ENCODE data around the gene CEACAM1.

Gene CEACAM1

DNA sequence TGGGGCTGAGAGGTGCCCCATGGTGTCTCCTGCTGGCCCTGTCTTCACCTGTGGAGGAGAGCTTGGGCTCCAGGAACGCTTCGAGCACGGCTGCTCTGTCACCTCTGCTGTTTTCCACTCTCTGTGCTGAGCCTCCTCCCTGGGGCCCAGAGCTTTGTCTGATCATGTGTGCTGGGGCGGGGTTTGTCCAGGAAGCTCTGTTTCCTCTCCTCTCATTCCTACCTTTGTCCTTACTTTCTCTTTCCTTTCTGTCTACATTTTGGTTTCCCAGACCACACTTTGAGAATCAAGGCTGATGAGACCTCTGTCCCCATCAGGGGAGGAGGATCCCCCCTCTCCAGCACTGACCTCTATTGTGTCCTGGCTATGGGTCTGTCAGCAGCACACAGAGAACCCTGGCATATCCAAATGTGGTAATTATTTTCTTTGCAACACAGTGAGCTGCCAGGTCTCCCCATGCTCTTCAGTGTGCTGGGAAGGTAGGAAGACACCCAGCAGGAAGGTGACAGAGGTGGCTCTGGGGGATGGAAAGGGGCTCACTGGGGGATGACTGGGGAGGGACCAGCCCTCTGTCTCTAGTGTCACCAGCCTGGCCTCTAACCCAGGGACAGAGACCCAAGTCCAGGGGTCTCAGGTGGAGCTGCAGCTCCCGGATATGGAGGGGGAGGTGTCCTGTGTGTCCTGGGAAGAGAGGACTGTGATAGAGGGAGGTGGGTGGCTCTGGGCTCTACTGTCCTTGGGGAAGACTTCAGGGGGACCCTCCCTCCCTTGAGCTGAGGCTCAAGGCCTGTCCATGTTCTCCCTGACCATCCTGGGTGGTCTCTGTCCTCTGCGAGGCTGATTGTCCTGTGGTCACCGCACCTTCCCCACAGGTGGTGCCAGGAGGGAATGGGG is at the start of gene CEACAM1:
CEACAM1 (minus strand) TSS at position 128 of the 894 bp plus-strand sequence; CDS start at position 21, 107 bp downstream.
- Histone ChIP-seq H3K4me1 (ENCODE audit: control insufficient read depth, insufficient read depth, low read length) (peaks cover 9% of the 10 kb centered on the region), H3K9ac (ENCODE audit: low read depth, low read length) (no peak within 1 kb of the TSS), H3K27ac (ENCODE audit: low read depth, low read length) (no peak within 1 kb of the TSS)

DNA sequence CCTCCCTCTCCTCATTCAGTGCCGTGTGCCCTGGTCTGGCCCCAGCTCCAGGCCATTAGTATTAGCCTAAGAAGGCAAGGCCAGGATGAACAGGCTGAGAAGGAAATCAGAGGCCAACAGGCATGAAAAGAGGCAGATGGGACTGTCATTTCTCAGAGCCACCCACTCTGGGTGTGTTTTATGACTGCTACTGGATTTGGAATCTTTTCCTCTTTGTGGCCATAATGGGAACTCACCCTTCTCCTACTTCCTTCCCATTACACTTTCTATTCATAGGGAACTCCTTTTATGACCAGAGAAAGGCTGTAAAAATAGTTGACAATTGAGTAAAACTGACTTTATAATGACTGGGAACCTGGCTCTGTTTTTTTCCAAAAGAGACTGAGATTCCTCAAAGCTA is 48.7 kb upstream of the CEACAM1 start:
- Histone ChIP-seq H3K36me3 (ENCODE audit: control insufficient read depth, insufficient read depth, low read length) (no peaks in the 10 kb centered on the region), H3K9ac (ENCODE audit: low read depth, low read length) (no peak overlapping the region), H3K27me3 (ENCODE audit: control insufficient read depth, insufficient read depth, low read length) (no peaks in the 10 kb centered on the region)

More for the DNA sequence above, at the start of gene CEACAM1:
- Histone ChIP-seq H3K27me3 (ENCODE audit: control insufficient read depth, insufficient read depth, low read length) (no peaks in the 10 kb centered on the region), H3K4me3 (ENCODE audit: low read depth, low read length) (no peak within 1 kb of the TSS), H3K9me3 (ENCODE audit: control insufficient read depth, insufficient read depth, low read length) (no peaks in the 10 kb centered on the region), H3K36me3 (ENCODE audit: control insufficient read depth, insufficient read depth, low read length) (no peaks in the 10 kb centered on the region)

GRCh38 chr19:42576241-42576640 is 48.0 kb upstream of the CEACAM1 start:
- H3K4me1 ChIP-seq (ENCODE audit: control insufficient read depth, insufficient read depth, low read length): peaks cover 4% of the 10 kb centered on the region; the same call in 1 of the 2 replicates
- H3K9ac ChIP-seq (ENCODE audit: low read depth, low read length): no peak overlapping the region
- H3K27ac ChIP-seq (ENCODE audit: low read depth, low read length): no peak overlapping the region
- no peak overlapping the region for H3K4me3 ChIP-seq (ENCODE audit: low read depth, low read length)
- H3K36me3 ChIP-seq (ENCODE audit: control insufficient read depth, insufficient read depth, low read length): no peaks in the 10 kb centered on the region
- no peaks in the 10 kb centered on the region for H3K27me3 ChIP-seq (ENCODE audit: control insufficient read depth, insufficient read depth, low read length)
- no peaks in the 10 kb centered on the region for H3K9me3 ChIP-seq (ENCODE audit: control insufficient read depth, insufficient read depth, low read length)

More for the DNA sequence above, 48.7 kb upstream of the CEACAM1 start:
- Histone ChIP-seq H3K27ac (ENCODE audit: low read depth, low read length) (no peak overlapping the region), H3K4me1 (ENCODE audit: control insufficient read depth, insufficient read depth, low read length) (peaks cover 4% of the 10 kb centered on the region; the same call in 1 of the 2 replicates), H3K4me3 (ENCODE audit: low read depth, low read length) (no peak overlapping the region), H3K9me3 (ENCODE audit: control insufficient read depth, insufficient read depth, low read length) (no peaks in the 10 kb centered on the region)

GRCh38 chr19:42573642-42574041 is 45.4 kb upstream of the CEACAM1 start:
- no peaks in the 10 kb centered on the region for H3K9me3 ChIP-seq (ENCODE audit: control insufficient read depth, insufficient read depth, low read length)
- no peak overlapping the region for H3K9ac ChIP-seq (ENCODE audit: low read depth, low read length)
- no peaks in the 10 kb centered on the region for H3K36me3 ChIP-seq (ENCODE audit: control insufficient read depth, insufficient read depth, low read length)
- H3K27ac ChIP-seq (ENCODE audit: low read depth, low read length): no peak overlapping the region
- no peak overlapping the region for H3K4me3 ChIP-seq (ENCODE audit: low read depth, low read length)
- no peaks in the 10 kb centered on the region for H3K27me3 ChIP-seq (ENCODE audit: control insufficient read depth, insufficient read depth, low read length)
- H3K4me1 ChIP-seq (ENCODE audit: control insufficient read depth, insufficient read depth, low read length): peaks cover 4% of the 10 kb centered on the region; the same call in 1 of the 2 replicates

GRCh38 chr19:42571116-42571515 is 42.8 kb upstream of the CEACAM1 start:
- H3K4me1 ChIP-seq (ENCODE audit: control insufficient read depth, insufficient read depth, low read length): peaks cover 4% of the 10 kb centered on the region; the same call in 1 of the 2 replicates
- no peaks in the 10 kb centered on the region for H3K36me3 ChIP-seq (ENCODE audit: control insufficient read depth, insufficient read depth, low read length)

DNA sequence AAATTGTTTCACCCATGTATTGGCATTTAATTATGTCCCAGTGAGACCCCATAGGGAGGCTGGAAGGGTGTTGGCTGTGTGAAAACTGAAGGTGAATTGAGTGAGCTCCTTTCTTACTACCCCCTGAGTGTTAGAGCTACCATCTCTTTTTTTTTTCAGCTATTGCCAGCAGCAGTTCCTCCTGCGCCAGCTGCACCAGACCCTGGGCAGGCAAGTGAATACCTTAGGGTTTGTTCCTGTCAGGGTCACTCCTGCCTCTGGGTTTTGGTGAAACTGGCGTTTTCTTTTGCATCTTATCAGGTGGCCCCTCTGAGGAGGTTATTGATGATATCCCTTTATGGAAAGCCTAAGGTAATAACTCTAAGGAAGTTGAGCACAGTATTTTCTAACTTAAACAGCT is 40.9 kb upstream of the CEACAM1 start:
- Histone ChIP-seq H3K4me1 (ENCODE audit: control insufficient read depth, insufficient read depth, low read length) (peaks cover 4% of the 10 kb centered on the region; the same call in 1 of the 2 replicates), H3K27ac (ENCODE audit: low read depth, low read length) (no peak overlapping the region), H3K36me3 (ENCODE audit: control insufficient read depth, insufficient read depth, low read length) (no peaks in the 10 kb centered on the region), H3K9me3 (ENCODE audit: control insufficient read depth, insufficient read depth, low read length) (no peaks in the 10 kb centered on the region), H3K9ac (ENCODE audit: low read depth, low read length) (no peak overlapping the region), H3K4me3 (ENCODE audit: low read depth, low read length) (no peak overlapping the region), H3K27me3 (ENCODE audit: control insufficient read depth, insufficient read depth, low read length) (no peaks in the 10 kb centered on the region)

More at GRCh38 chr19:42571116-42571515, 42.8 kb upstream of the CEACAM1 start:
- Histone ChIP-seq H3K9me3 (ENCODE audit: control insufficient read depth, insufficient read depth, low read length) (no peaks in the 10 kb centered on the region), H3K9ac (ENCODE audit: low read depth, low read length) (no peak overlapping the region), H3K27ac (ENCODE audit: low read depth, low read length) (no peak overlapping the region), H3K4me3 (ENCODE audit: low read depth, low read length) (no peak overlapping the region), H3K27me3 (ENCODE audit: control insufficient read depth, insufficient read depth, low read length) (no peaks in the 10 kb centered on the region)

DNA sequence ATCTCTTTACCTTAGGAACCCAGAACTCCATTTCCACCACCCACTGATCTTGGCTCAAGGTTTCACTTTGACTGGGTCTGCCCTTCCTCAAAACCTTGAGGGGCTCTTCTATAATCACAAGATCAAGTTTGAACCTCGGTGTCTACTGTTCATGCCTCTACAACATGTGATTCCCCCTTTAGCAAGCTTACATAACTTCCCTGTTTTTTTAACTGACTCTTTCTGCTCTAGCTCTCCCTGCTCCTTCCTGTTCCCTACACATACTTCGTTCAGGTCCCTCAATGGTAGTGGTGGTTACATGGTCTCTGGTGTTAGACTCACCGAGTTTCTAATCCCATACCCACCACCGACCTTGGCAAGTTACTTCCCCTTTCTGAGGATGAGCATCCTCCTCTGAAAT is 39.7 kb upstream of the CEACAM1 start:
- Histone ChIP-seq H3K9me3 (ENCODE audit: control insufficient read depth, insufficient read depth, low read length) (no peaks in the 10 kb centered on the region), H3K4me3 (ENCODE audit: low read depth, low read length) (no peak overlapping the region), H3K27ac (ENCODE audit: low read depth, low read length) (no peak overlapping the region), H3K36me3 (ENCODE audit: control insufficient read depth, insufficient read depth, low read length) (no peaks in the 10 kb centered on the region), H3K9ac (ENCODE audit: low read depth, low read length) (no peak overlapping the region), H3K4me1 (ENCODE audit: control insufficient read depth, insufficient read depth, low read length) (no peaks in the 10 kb centered on the region), H3K27me3 (ENCODE audit: control insufficient read depth, insufficient read depth, low read length) (no peaks in the 10 kb centered on the region)

DNA sequence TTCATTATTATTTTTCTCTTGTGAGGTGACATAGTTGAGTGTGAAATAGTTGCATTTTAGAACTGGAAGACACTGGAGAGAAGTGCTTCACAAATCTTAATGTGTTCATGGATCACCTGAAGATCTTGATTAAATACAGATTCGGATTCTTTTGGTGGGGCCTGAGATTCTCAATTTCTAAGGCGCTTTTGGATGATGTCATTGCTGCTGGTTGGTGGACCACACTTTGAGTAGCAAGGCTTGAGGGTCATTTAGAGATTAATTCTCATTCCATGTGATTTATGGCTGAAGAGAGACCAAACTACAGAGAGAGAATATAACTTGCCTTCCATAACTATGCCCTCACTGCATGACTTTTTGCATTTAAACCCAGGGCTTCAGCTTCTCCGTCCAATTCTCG is 39.3 kb upstream of the CEACAM1 start:
- H3K27me3 ChIP-seq (ENCODE audit: control insufficient read depth, insufficient read depth, low read length): no peaks in the 10 kb centered on the region
- H3K9me3 ChIP-seq (ENCODE audit: control insufficient read depth, insufficient read depth, low read length): no peaks in the 10 kb centered on the region
- H3K36me3 ChIP-seq (ENCODE audit: control insufficient read depth, insufficient read depth, low read length): no peaks in the 10 kb centered on the region
- H3K4me1 ChIP-seq (ENCODE audit: control insufficient read depth, insufficient read depth, low read length): no peaks in the 10 kb centered on the region
- H3K9ac ChIP-seq (ENCODE audit: low read depth, low read length): no peak overlapping the region
- H3K27ac ChIP-seq (ENCODE audit: low read depth, low read length): no peak overlapping the region
- no peak overlapping the region for H3K4me3 ChIP-seq (ENCODE audit: low read depth, low read length)

DNA sequence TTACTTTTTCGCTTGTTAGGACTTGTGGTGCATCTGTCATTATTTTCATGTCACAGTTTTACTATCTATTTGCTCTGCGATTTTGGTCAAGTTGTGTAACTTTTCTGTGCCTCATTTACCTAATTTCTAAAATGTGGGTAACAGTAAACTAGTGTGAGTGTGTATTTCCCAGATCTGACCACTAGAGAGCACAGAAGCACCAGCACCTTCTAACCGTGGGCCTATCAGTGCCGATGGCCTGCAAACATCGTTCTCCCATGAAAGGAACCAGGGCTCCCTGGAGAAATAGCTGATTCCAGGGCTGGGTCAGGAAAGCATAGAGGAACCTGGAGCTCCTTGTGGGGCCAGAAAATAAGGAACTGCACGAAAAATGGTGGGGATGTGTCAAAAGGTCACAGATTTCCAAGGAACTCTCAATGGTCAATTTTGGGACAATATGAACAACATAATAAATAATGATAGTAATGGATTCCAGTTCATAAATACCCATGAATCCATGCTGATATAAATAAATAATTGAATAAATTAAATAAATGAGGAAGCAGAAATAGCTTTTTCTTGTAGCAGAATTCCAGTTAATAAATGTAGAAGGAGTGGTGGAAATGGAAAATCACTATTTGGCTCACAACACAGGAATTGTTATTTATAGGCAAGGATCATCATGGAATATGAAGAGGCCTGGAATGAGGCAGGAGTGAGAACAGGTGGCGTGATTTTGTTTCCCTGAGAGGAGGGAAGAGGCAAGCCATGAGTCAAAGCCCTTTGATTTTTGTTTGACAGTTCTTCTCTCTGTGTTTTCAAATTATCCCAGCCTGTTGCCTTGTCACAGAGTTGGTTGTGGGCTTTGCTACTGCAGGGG is 35.3 kb upstream of the CEACAM1 start:
- Histone ChIP-seq H3K9ac (ENCODE audit: low read depth, low read length) (no peak overlapping the region), H3K4me3 (ENCODE audit: low read depth, low read length) (no peak overlapping the region), H3K27me3 (ENCODE audit: control insufficient read depth, insufficient read depth, low read length) (no peaks in the 10 kb centered on the region), H3K36me3 (ENCODE audit: control insufficient read depth, insufficient read depth, low read length) (no peaks in the 10 kb centered on the region), H3K27ac (ENCODE audit: low read depth, low read length) (no peak overlapping the region), H3K9me3 (ENCODE audit: control insufficient read depth, insufficient read depth, low read length) (no peaks in the 10 kb centered on the region), H3K4me1 (ENCODE audit: control insufficient read depth, insufficient read depth, low read length) (peaks cover 12% of the 10 kb centered on the region)

- Histone ChIP-seq H3K27ac (ENCODE audit: low read depth, low read length) (no peak overlapping the region), H3K9me3 (ENCODE audit: control insufficient read depth, insufficient read depth, low read length) (no peaks in the 10 kb centered on the region), H3K36me3 (ENCODE audit: control insufficient read depth, insufficient read depth, low read length) (no peaks in the 10 kb centered on the region), H3K4me1 (ENCODE audit: control insufficient read depth, insufficient read depth, low read length) (peaks cover 17% of the 10 kb centered on the region), H3K9ac (ENCODE audit: low read depth, low read length) (no peak overlapping the region), H3K27me3 (ENCODE audit: control insufficient read depth, insufficient read depth, low read length) (no peaks in the 10 kb centered on the region), H3K4me3 (ENCODE audit: low read depth, low read length) (no peak overlapping the region)
Observed at GRCh38 chr19:42561512-42561911, 33.2 kb upstream of the CEACAM1 start.

All from HUES48 (cell line).